GM12878 (cell line): Measurements from ENCODE around the gene EEF2K. TPM values are rescaled to one million over a fixed set of nuclear protein-coding genes. Genes with fewer than 3 reads are reported as not detected.
A peak's percentile ranks its signal among the peaks of the same experiment; 100 is the strongest.

ENCODE experiments used
- BHLHE40 ChIP-seq, 2 experiments: fragments of 450-650 bp in 1 of 2; IDR thresholded peaks; 2 replicates each; pipeline ENCODE4 v1.6.1; 2011 to 2017; ENCODE audit warnings: low read depth in 2 of 2, borderline replicate concordance in 1 of 2, improper control_type of control experiment in 1 of 2, low read length in 1 of 2, mild to moderate bottlenecking in 1 of 2
- CEBPB ChIP-seq, 2 experiments: fragments of 150-350 bp in 1 of 2; IDR thresholded peaks; 2 replicates each; pipeline ENCODE4 v1.6.1; 2012 to 2014; ENCODE audit warnings: low read depth in 2 of 2, low read length in 2 of 2, borderline replicate concordance in 1 of 2, inconsistent platforms in 1 of 2
- CREB1 ChIP-seq: IDR thresholded peaks from 2 replicates; pipeline ENCODE4 v1.6.1; 2012; ENCODE audit warnings: low read depth, mild to moderate bottlenecking, inconsistent platforms
- EZH2 ChIP-seq: IDR thresholded peaks from 2 replicates; pipeline ENCODE4 v1.6.1; 2012; ENCODE audit warnings: low read depth, mild to moderate bottlenecking, control low read depth, inconsistent platforms, low read length, borderline replicate concordance; ENCODE audit not compliant: control insufficient read depth
- FOXK2 ChIP-seq: fragments of 450-650 bp; IDR thresholded peaks from 2 replicates; pipeline ENCODE4 v1.6.1; 2017; ENCODE audit warnings: mild to moderate bottlenecking, moderate library complexity
- HCFC1 ChIP-seq: fragments of 150-350 bp; IDR thresholded peaks from 2 replicates; pipeline ENCODE4 v1.6.1; 2014; ENCODE audit warnings: low read length
- NBN ChIP-seq: fragments of 450-650 bp; IDR thresholded peaks from 2 replicates; pipeline ENCODE4 v1.6.1; 2016
- NFYB ChIP-seq: IDR thresholded peaks from 2 replicates; pipeline ENCODE4 v1.6.1; 2011; ENCODE audit warnings: low read depth, mild to moderate bottlenecking, low read length, improper control_type of control experiment, moderate library complexity; ENCODE audit not compliant: insufficient read depth
- POLR2A ChIP-seq: IDR thresholded peaks from 2 replicates; pipeline ENCODE4 v1.6.1; 2011; ENCODE audit warnings: low read depth, mild to moderate bottlenecking, low read length
- RB1 ChIP-seq: fragments of 450-650 bp; formaldehyde crosslinking; IDR thresholded peaks from 2 replicates; pipeline ENCODE4 v1.6.1; 2017; ENCODE audit warnings: mild to moderate bottlenecking, borderline replicate concordance
- RUNX3 ChIP-seq: IDR thresholded peaks from 2 replicates; pipeline ENCODE4 v1.6.1; 2012; ENCODE audit warnings: low read length, inconsistent platforms
- ZNF207 ChIP-seq: fragments of 450-650 bp; IDR thresholded peaks from 2 replicates; pipeline ENCODE4 v1.6.1; 2014; ENCODE audit warnings: antibody characterized with exemption, mild to moderate bottlenecking, borderline replicate concordance
- ZNF217 ChIP-seq: fragments of 450-650 bp; IDR thresholded peaks from 2 replicates; pipeline ENCODE4 v1.6.1; 2017; ENCODE audit warnings: antibody characterized with exemption, mild to moderate bottlenecking
- ZSCAN29 ChIP-seq: fragments of 450-650 bp; IDR thresholded peaks from 2 replicates; pipeline ENCODE4 v1.6.1; 2017; ENCODE audit warnings: mild to moderate bottlenecking, moderate library complexity
- polyA plus RNA-seq, 11 experiments: library from polyadenylated mRNA; depleted of rRNA in 4 of 11; unstranded in 6 of 11; stranded (reverse) in 5 of 11; fragments of >200 nt; fragmentation: Nextera tagmentation in 4 of 11; fragmentation: Illumina TruSeq in 1 of 11; extraction: Ambion mirVana in 4 of 11; extraction: Trizol in 1 of 11; gene quantifications; 1 replicate in 1 of 11; 2 replicates in 10 of 11; pipeline versions ENCODE4 v1.2.1 to v1.2.3, GENCODE V29; 2011 to 2016; ENCODE audit warnings: inconsistent platforms in 2 of 11, missing spikeins in 2 of 11, low read depth in 1 of 11
- total RNA-seq, 4 experiments: library from RNA; depleted of rRNA in 3 of 4; stranded (reverse); fragments of >200 nt in 3 of 4; fragmentation: Illumina TruSeq in 1 of 4; extraction: Trizol in 1 of 4; gene quantifications; 2 replicates each; pipeline versions ENCODE4 v1.2.1 to v1.2.3, GENCODE V29; 2013 to 2021
- TF ChIP-seq, protein P1 (sequence below): fragments of 150-350 bp; IDR thresholded peaks from 2 replicates; pipeline ENCODE4 v1.6.1; 2014; ENCODE audit warnings: mild to moderate bottlenecking, low read depth, low read length
- TF ChIP-seq, protein P2 (sequence below): fragments of 450-650 bp; IDR thresholded peaks from 2 replicates; pipeline ENCODE4 v1.6.1; 2017; ENCODE audit warnings: mild to moderate bottlenecking, moderate library complexity
- TF ChIP-seq, protein P3 (sequence below): fragments of 450-650 bp; conservative IDR thresholded peaks from 2 replicates; pipeline ENCODE4 v1.6.1; 2017; ENCODE audit warnings: mild to moderate bottlenecking, moderate library complexity
- TF ChIP-seq, protein P4 (sequence below): fragments of 450-650 bp; IDR thresholded peaks from 2 replicates; pipeline ENCODE4 v1.6.1; 2017; ENCODE audit warnings: mild to moderate bottlenecking, moderate library complexity

Gene EEF2K
- total and polyA plus RNA-seq, 10 of the 15 experiments (the other 5 are each of a cell fraction or from before 2014, with no cell fraction given), result 2.0 to 29.6 (median 12.2) TPM

DNA sequence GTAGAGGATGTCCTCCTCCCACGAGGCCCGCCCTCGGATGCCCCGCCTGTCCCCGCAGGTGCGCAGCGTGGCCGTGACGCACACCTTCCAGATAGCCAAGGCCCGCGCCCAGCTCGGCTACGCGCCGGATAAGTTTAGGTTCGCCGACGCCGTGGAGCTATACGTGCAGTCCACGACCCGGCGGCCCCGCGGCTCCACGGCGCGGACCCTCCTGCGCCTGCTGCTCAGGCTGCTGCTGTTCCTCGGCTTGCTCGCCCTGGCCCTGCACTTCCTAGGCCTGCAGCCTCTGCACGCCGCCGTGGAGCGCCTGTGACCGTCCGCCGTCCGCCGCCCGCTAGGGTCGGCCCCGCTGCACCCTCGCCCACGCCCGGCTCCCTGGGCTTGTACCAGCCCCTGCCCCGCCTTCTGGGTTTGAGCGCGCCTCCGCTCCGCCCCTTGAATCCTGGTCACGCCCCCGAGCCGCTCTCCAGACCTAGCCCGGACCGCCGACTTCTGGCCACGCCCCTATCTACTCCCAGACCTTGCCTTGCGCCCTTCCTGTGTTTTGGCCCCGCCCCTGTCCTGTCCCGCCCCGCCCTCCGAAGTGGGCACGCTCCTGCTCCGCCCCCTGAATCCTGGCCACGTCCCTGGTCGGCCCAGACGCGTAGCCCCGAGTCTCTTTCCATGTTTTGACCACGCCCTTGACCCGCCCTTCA lies 15.8 kb upstream of the EEF2K start (continued):
- TF ChIP-seq, protein P1, sequence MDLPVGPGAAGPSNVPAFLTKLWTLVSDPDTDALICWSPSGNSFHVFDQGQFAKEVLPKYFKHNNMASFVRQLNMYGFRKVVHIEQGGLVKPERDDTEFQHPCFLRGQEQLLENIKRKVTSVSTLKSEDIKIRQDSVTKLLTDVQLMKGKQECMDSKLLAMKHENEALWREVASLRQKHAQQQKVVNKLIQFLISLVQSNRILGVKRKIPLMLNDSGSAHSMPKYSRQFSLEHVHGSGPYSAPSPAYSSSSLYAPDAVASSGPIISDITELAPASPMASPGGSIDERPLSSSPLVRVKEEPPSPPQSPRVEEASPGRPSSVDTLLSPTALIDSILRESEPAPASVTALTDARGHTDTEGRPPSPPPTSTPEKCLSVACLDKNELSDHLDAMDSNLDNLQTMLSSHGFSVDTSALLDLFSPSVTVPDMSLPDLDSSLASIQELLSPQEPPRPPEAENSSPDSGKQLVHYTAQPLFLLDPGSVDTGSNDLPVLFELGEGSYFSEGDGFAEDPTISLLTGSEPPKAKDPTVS, result no peak
- TF ChIP-seq, protein P2, sequence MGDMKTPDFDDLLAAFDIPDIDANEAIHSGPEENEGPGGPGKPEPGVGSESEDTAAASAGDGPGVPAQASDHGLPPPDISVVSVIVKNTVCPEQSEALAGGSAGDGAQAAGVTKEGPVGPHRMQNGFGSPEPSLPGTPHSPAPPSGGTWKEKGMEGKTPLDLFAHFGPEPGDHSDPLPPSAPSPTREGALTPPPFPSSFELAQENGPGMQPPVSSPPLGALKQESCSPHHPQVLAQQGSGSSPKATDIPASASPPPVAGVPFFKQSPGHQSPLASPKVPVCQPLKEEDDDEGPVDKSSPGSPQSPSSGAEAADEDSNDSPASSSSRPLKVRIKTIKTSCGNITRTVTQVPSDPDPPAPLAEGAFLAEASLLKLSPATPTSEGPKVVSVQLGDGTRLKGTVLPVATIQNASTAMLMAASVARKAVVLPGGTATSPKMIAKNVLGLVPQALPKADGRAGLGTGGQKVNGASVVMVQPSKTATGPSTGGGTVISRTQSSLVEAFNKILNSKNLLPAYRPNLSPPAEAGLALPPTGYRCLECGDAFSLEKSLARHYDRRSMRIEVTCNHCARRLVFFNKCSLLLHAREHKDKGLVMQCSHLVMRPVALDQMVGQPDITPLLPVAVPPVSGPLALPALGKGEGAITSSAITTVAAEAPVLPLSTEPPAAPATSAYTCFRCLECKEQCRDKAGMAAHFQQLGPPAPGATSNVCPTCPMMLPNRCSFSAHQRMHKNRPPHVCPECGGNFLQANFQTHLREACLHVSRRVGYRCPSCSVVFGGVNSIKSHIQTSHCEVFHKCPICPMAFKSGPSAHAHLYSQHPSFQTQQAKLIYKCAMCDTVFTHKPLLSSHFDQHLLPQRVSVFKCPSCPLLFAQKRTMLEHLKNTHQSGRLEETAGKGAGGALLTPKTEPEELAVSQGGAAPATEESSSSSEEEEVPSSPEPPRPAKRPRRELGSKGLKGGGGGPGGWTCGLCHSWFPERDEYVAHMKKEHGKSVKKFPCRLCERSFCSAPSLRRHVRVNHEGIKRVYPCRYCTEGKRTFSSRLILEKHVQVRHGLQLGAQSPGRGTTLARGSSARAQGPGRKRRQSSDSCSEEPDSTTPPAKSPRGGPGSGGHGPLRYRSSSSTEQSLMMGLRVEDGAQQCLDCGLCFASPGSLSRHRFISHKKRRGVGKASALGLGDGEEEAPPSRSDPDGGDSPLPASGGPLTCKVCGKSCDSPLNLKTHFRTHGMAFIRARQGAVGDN, result peak; percentile 90
- TF ChIP-seq RUNX3 (no peak), FOXK2 (peak; percentile 72; the same call in 1 of the 2 replicates), CREB1 (no peak), ZNF217 (peak; percentile 67), NBN (peak; percentile 82), RB1 (peak; percentile 89; the same call in 1 of the 2 replicates), BHLHE40 (IDR thresholded peaks at IDR 0.05; ENCODE audit: borderline replicate concordance in 1 of 2, low read depth in 2 of 2, low read length in 1 of 2) (peak in 1 of 2 experiments; percentile 77; a peak in 3 of 4 replicates), EZH2 (no peak), HCFC1 (no peak), ZNF207 (peak; percentile 94), ZSCAN29 (no peak), NFYB (0 out of 2 replicates have a peak, but pooled peaks have one; percentile 14), CEBPB (IDR thresholded peaks at IDR 0.05; ENCODE audit: borderline replicate concordance in 1 of 2, low read depth in 2 of 2, low read length in 2 of 2) (no peak), POLR2A (peak; percentile 94)
- TF ChIP-seq, protein P3, sequence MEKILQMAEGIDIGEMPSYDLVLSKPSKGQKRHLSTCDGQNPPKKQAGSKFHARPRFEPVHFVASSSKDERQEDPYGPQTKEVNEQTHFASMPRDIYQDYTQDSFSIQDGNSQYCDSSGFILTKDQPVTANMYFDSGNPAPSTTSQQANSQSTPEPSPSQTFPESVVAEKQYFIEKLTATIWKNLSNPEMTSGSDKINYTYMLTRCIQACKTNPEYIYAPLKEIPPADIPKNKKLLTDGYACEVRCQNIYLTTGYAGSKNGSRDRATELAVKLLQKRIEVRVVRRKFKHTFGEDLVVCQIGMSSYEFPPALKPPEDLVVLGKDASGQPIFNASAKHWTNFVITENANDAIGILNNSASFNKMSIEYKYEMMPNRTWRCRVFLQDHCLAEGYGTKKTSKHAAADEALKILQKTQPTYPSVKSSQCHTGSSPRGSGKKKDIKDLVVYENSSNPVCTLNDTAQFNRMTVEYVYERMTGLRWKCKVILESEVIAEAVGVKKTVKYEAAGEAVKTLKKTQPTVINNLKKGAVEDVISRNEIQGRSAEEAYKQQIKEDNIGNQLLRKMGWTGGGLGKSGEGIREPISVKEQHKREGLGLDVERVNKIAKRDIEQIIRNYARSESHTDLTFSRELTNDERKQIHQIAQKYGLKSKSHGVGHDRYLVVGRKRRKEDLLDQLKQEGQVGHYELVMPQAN, result peak; percentile 93
- TF ChIP-seq, protein P4, sequence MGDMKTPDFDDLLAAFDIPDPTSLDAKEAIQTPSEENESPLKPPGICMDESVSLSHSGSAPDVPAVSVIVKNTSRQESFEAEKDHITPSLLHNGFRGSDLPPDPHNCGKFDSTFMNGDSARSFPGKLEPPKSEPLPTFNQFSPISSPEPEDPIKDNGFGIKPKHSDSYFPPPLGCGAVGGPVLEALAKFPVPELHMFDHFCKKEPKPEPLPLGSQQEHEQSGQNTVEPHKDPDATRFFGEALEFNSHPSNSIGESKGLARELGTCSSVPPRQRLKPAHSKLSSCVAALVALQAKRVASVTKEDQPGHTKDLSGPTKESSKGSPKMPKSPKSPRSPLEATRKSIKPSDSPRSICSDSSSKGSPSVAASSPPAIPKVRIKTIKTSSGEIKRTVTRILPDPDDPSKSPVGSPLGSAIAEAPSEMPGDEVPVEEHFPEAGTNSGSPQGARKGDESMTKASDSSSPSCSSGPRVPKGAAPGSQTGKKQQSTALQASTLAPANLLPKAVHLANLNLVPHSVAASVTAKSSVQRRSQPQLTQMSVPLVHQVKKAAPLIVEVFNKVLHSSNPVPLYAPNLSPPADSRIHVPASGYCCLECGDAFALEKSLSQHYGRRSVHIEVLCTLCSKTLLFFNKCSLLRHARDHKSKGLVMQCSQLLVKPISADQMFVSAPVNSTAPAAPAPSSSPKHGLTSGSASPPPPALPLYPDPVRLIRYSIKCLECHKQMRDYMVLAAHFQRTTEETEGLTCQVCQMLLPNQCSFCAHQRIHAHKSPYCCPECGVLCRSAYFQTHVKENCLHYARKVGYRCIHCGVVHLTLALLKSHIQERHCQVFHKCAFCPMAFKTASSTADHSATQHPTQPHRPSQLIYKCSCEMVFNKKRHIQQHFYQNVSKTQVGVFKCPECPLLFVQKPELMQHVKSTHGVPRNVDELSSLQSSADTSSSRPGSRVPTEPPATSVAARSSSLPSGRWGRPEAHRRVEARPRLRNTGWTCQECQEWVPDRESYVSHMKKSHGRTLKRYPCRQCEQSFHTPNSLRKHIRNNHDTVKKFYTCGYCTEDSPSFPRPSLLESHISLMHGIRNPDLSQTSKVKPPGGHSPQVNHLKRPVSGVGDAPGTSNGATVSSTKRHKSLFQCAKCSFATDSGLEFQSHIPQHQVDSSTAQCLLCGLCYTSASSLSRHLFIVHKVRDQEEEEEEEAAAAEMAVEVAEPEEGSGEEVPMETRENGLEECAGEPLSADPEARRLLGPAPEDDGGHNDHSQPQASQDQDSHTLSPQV, result no peak
